Stimulated activated naive B cell treated with anti-CD40 and anti-IgM and Interleukin-4, amounts not matched to agents 10 μg/mL and 1 μg/mL and 100 μg/mL, for 72 hours (primary cell): ENCODE data around the gene SEPTIN11.
A peak's percentile ranks its signal among the peaks of the same experiment; 100 is the strongest.

Source experiments
- ATAC-seq, 2 donors: fragments of 150-1000 bp; cut with Tn5 transposase; replicated peaks; 2 replicates each; pipeline ENCODE4 v1.10.0; 2021; ENCODE audit warnings: moderate library complexity in 1 of 2
- DNase-seq: peaks from one replicate; pipeline ENCODE4 v3.0.0; 2021
- H3K27ac Mint-ChIP-seq: one replicate; pipeline ENCODE4 v1.8.0; 2022; ENCODE audit warnings: mild to moderate bottlenecking, mixed read lengths
- H3K27me3 Mint-ChIP-seq, 2 donors: one replicate each; pipeline ENCODE4 v1.8.0; 2022; ENCODE audit warnings: mixed read lengths in 2 of 2
- H3K36me3 Mint-ChIP-seq, 2 donors: one replicate each; pipeline ENCODE4 v1.8.0; 2022; ENCODE audit warnings: mixed read lengths in 2 of 2, mild to moderate bottlenecking in 1 of 2
- H3K4me1 Mint-ChIP-seq, 2 donors: one replicate each; pipeline ENCODE4 v1.8.0; 2022; ENCODE audit warnings: mixed read lengths in 2 of 2, mild to moderate bottlenecking in 1 of 2
- H3K4me3 Mint-ChIP-seq, 2 donors: one replicate each; pipeline ENCODE4 v1.8.0; 2022; ENCODE audit warnings: mild to moderate bottlenecking in 2 of 2, mixed read lengths in 2 of 2, moderate library complexity in 1 of 2
- H3K9me3 Mint-ChIP-seq, 2 donors: one replicate each; pipeline ENCODE4 v1.8.0; 2022; ENCODE audit warnings: mixed read lengths in 2 of 2, mild to moderate bottlenecking in 1 of 2

Gene SEPTIN11

GRCh38 chr4:76943790-76944189 is 5.8 kb upstream of the SEPTIN11 start:
- ATAC-seq (no peak), DNase-seq (no peak)
- Mint-ChIP-seq H3K4me3 (no peak overlapping the region), H3K27me3 (no peaks in the 10 kb centered on the region), H3K36me3 (peaks cover 9 to 23% of the 10 kb centered on the region in 2 donors), H3K9me3 (peaks cover 6 to 8% of the 10 kb centered on the region in 2 donors), H3K27ac (no peak overlapping the region), H3K4me1 (peaks cover 5 to 8% of the 10 kb centered on the region in 2 donors)

GRCh38 chr4:76947369-76947768 is 2.2 kb upstream of the SEPTIN11 start:
- H3K4me3 Mint-ChIP-seq: no peak overlapping the region
- peaks cover 0 to 6% of the 10 kb centered on the region in 2 donors for H3K27me3 Mint-ChIP-seq
- peaks cover 13 to 23% of the 10 kb centered on the region in 2 donors for H3K4me1 Mint-ChIP-seq
- H3K36me3 Mint-ChIP-seq: peaks cover 9 to 22% of the 10 kb centered on the region in 2 donors
- DNase-seq (no peak), ATAC-seq (no peak)
- H3K9me3 Mint-ChIP-seq: peaks cover 2 to 4% of the 10 kb centered on the region in 2 donors
- H3K27ac Mint-ChIP-seq: no peak overlapping the region

- H3K27ac Mint-ChIP-seq: peak overlapping the region; percentile 95
- H3K4me1 Mint-ChIP-seq: peaks cover 17 to 23% of the 10 kb centered on the region in 2 donors
- peak; percentile 71 to 76 for ATAC-seq
- peaks cover 0 to 6% of the 10 kb centered on the region in 2 donors for H3K27me3 Mint-ChIP-seq
- H3K9me3 Mint-ChIP-seq: peaks cover 2 to 4% of the 10 kb centered on the region in 2 donors
- peak; percentile 75 for DNase-seq
- peaks cover 11 to 20% of the 10 kb centered on the region in 2 donors for H3K36me3 Mint-ChIP-seq
- peak overlapping the region; percentile 89 to 94 for H3K4me3 Mint-ChIP-seq
Measured at GRCh38 chr4:76948443-76949275, 893 bp upstream of the SEPTIN11 start.

- H3K9me3 Mint-ChIP-seq: peaks cover 2 to 4% of the 10 kb centered on the region in 2 donors
- ATAC-seq (peak; percentile 24 to 33), DNase-seq (peak; percentile 31)
- H3K4me3 Mint-ChIP-seq: peak overlapping the region; percentile 89 to 94
- H3K27ac Mint-ChIP-seq: peak overlapping the region; percentile 95
- peaks cover 0 to 10% of the 10 kb centered on the region in 2 donors for H3K27me3 Mint-ChIP-seq
- peaks cover 17 to 23% of the 10 kb centered on the region in 2 donors for H3K4me1 Mint-ChIP-seq
- H3K36me3 Mint-ChIP-seq: peaks cover 14 to 26% of the 10 kb centered on the region in 2 donors
Measured at GRCh38 chr4:76950052-76950955, 752 bp downstream of the SEPTIN11 start.

GRCh38 chr4:76950956-76951671 is 1.6 kb downstream of the SEPTIN11 start:
- peaks cover 2 to 4% of the 10 kb centered on the region in 2 donors for H3K9me3 Mint-ChIP-seq
- H3K4me1 Mint-ChIP-seq: peaks cover 17 to 23% of the 10 kb centered on the region in 2 donors
- peaks cover 0 to 11% of the 10 kb centered on the region in 2 donors for H3K27me3 Mint-ChIP-seq
- H3K27ac Mint-ChIP-seq: peak overlapping the region; percentile 67
- peak; percentile 8 for DNase-seq
- no peak for ATAC-seq
- H3K4me3 Mint-ChIP-seq: peak overlapping the region; percentile 89 to 94
- peaks cover 16 to 28% of the 10 kb centered on the region in 2 donors for H3K36me3 Mint-ChIP-seq

- Mint-ChIP-seq H3K36me3 (peaks cover 16 to 25% of the 10 kb centered on the region in 2 donors), H3K9me3 (peaks cover 2 to 4% of the 10 kb centered on the region in 2 donors), H3K4me1 (peaks cover 17 to 23% of the 10 kb centered on the region in 2 donors), H3K27me3 (peaks cover 0 to 11% of the 10 kb centered on the region in 2 donors), H3K27ac (no peak overlapping the region), H3K4me3 (peak overlapping the region; percentile 89 to 94)
- DNase-seq (no peak), ATAC-seq (no peak)
Measured at GRCh38 chr4:76951672-76952010, 2.1 kb downstream of the SEPTIN11 start.

- Mint-ChIP-seq H3K9me3 (peaks cover 2 to 4% of the 10 kb centered on the region in 2 donors), H3K4me3 (no peak overlapping the region), H3K36me3 (peaks cover 17 to 25% of the 10 kb centered on the region in 2 donors), H3K27me3 (peaks cover 0 to 11% of the 10 kb centered on the region in 2 donors), H3K4me1 (peaks cover 17 to 23% of the 10 kb centered on the region in 2 donors), H3K27ac (no peak overlapping the region)
- ATAC-seq (no peak), DNase-seq (no peak)
Measured at GRCh38 chr4:76952071-76952470, 2.5 kb downstream of the SEPTIN11 start.

- Mint-ChIP-seq H3K4me3 (no peak overlapping the region), H3K9me3 (peaks cover 2 to 4% of the 10 kb centered on the region in 2 donors), H3K36me3 (peaks cover 17 to 29% of the 10 kb centered on the region in 2 donors), H3K27me3 (peaks cover 0 to 11% of the 10 kb centered on the region in 2 donors), H3K27ac (no peak overlapping the region), H3K4me1 (peaks cover 17 to 23% of the 10 kb centered on the region in 2 donors)
- DNase-seq (no peak), ATAC-seq (no peak)
Measured at GRCh38 chr4:76952656-76953582, 3.4 kb downstream of the SEPTIN11 start.

GRCh38 chr4:76953956-76954355 is 4.4 kb downstream of the SEPTIN11 start:
- H3K4me1 Mint-ChIP-seq: peaks cover 13 to 14% of the 10 kb centered on the region in 2 donors
- no peak overlapping the region for H3K4me3 Mint-ChIP-seq
- H3K9me3 Mint-ChIP-seq: no peaks in the 10 kb centered on the region
- no peak for DNase-seq
- H3K27me3 Mint-ChIP-seq: peaks cover 0 to 11% of the 10 kb centered on the region in 2 donors
- no peak for ATAC-seq
- no peak overlapping the region for H3K27ac Mint-ChIP-seq
- peaks cover 11 to 26% of the 10 kb centered on the region in 2 donors for H3K36me3 Mint-ChIP-seq

GRCh38 chr4:76954489-76954888 is 4.9 kb downstream of the SEPTIN11 start:
- DNase-seq: no peak
- Mint-ChIP-seq H3K4me3 (no peak overlapping the region), H3K27ac (no peak overlapping the region), H3K9me3 (no peaks in the 10 kb centered on the region), H3K36me3 (peaks cover 11 to 26% of the 10 kb centered on the region in 2 donors), H3K4me1 (peaks cover 11 to 14% of the 10 kb centered on the region in 2 donors), H3K27me3 (peaks cover 0 to 11% of the 10 kb centered on the region in 2 donors)
- no peak for ATAC-seq

- Mint-ChIP-seq H3K27me3 (peaks cover 0 to 11% of the 10 kb centered on the region in 2 donors), H3K4me3 (no peak overlapping the region), H3K9me3 (no peaks in the 10 kb centered on the region), H3K4me1 (peaks cover 11 to 14% of the 10 kb centered on the region in 2 donors), H3K27ac (no peak overlapping the region), H3K36me3 (peaks cover 11 to 26% of the 10 kb centered on the region in 2 donors)
- ATAC-seq: no peak
- DNase-seq: no peak
Measured at GRCh38 chr4:76955182-76955581, 5.6 kb downstream of the SEPTIN11 start.

- H3K4me3 Mint-ChIP-seq: no peak overlapping the region
- peaks cover 11 to 31% of the 10 kb centered on the region in 2 donors for H3K36me3 Mint-ChIP-seq
- H3K4me1 Mint-ChIP-seq: peaks cover 0 to 7% of the 10 kb centered on the region in 2 donors
- H3K27ac Mint-ChIP-seq: no peak overlapping the region
- H3K9me3 Mint-ChIP-seq: no peaks in the 10 kb centered on the region
- ATAC-seq (no peak), DNase-seq (no peak)
- H3K27me3 Mint-ChIP-seq: peaks cover 0 to 5% of the 10 kb centered on the region in 2 donors
Measured at GRCh38 chr4:76957004-76957738, 7.6 kb downstream of the SEPTIN11 start.
